Activated T-cell treated with anti-CD3 and anti-CD28 coated beads, Interleukin-2, amount 50 U/mL, for 1 hour (primary cell): ENCODE results near the gene MRGPRD.

Experiments used
- DNase-seq: peaks from one replicate; pipeline ENCODE4 v3.0.0-alpha.2; 2020

Gene MRGPRD, protein sequence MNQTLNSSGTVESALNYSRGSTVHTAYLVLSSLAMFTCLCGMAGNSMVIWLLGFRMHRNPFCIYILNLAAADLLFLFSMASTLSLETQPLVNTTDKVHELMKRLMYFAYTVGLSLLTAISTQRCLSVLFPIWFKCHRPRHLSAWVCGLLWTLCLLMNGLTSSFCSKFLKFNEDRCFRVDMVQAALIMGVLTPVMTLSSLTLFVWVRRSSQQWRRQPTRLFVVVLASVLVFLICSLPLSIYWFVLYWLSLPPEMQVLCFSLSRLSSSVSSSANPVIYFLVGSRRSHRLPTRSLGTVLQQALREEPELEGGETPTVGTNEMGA

DNA sequence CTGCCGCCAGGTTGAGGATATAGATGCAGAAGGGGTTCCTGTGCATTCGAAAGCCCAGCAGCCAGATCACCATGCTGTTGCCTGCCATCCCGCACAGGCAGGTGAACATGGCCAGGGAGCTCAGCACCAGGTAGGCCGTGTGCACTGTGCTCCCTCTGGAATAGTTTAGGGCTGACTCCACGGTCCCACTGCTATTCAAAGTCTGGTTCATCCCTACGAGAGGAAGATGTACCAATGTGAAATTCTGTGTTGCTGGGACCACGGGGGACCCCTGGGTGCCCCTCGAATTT, at the start of gene MRGPRD:
TSS of gene MRGPRD (minus strand) at position 211 of the 290 bp plus-strand sequence. CDS start at position 211, 0 bp downstream.
- DNase-seq = no peak

DNA sequence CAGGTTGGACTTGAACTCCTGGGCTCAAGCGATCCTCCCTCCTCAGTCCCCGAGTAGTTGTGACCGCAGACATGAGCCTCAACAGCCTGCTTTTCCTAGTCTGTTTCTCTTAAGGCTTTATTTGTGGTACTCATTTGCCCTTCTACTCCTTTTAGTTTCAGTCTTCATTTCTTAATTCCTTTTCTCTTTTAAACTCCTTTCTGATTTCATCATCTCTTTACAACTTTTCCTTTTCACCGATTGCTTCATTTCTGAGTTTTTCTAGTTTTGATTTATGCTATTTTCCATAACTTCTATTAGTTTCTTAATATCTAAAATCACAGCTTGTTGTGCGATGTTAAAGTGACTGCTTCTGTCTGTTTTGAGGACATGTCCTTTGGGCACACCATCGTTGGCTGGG, 49.5 kb upstream of the MRGPRD start:
- no peak for DNase-seq

DNA sequence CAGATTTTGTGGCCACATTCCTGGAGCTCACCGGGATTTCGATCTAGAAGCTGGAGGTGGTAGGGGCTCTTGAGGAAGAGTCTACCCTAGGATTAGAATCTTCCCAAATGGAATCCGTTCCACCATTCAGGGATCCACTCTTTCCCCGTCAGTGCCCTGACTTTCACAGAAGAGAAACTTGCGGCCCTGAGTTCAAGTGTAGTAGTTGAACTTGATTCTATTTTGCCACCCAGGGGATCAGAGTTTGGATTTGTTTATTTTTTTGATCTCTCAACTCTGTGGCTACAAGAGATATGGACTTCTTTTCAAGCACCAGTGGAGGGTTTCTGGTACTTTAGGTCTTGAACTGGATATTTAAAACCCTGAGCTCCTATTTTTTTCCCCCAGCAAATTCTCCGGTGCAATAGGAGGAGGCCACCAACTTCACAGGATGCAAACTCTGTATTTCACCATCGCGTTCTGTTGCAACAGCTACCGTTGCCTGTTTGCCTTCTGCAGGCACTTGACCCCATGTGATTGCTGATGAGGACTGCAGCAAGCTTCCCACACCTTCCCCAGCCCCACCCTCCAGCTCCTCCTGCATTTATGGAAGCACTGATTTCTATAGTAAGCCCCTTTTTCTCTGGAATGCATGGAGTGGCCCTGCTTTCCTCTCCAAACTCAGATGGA, 47.1 kb upstream of the MRGPRD start:
- no peak for DNase-seq

DNA sequence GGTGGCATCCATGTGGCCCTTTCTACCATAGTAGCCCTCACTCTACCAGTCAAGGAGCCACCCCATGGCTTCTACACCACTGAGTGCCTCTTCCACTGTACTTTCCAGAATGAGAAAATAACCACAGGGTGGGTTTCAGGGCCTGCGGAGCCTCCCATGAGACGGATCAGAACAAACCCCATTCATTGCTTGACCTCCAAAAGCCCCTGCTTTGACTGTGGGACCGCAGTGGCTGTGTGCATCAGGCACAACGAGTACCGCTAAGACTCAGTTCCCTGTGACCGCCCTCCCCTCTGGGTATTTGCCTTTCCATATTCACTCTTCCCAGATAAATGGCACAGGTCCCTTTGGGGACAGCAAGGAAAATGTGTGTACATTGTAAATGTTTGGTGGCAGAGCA, 43.7 kb upstream of the MRGPRD start:
- no peak for DNase-seq

DNA sequence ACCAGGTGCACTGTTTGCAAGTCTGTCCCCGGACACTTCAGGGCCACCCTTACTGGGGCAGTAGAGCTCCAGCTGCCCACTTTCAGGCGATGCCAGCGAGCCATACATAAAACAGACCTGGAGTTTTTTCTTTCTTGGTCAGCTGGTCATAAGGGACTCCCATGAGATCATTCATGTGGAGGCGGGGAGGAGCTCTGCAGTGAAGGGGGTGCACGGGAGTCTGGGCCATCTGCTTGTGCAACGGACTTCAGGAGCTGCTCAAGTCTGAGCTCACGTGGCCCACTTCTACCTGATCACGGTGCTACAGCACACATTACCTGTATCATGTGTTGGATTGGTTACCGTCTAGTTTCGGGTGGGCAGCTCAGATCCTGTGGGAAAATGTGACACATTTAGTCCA, 41.5 kb upstream of the MRGPRD start:
- DNase-seq = no peak

DNA sequence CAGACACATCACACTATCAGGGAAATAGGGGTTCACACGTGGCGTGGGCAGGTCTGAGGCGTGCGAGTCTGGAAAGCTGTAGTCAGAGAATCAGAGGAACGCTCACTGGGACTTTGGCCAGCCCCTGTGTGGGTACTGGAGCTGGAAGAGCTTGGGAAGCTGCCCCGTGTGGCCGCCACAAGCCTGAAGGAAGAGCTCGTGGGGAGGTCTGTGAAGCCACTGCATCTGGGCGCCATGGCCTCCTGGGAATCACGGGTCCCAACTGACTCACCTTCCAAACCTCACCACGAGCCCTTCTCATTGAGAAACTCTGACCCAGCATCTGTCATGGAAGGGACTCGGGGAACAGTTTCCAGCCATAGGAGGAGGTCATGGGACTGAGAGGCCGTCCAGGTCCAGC, 38.1 kb upstream of the MRGPRD start:
- no peak for DNase-seq

DNA sequence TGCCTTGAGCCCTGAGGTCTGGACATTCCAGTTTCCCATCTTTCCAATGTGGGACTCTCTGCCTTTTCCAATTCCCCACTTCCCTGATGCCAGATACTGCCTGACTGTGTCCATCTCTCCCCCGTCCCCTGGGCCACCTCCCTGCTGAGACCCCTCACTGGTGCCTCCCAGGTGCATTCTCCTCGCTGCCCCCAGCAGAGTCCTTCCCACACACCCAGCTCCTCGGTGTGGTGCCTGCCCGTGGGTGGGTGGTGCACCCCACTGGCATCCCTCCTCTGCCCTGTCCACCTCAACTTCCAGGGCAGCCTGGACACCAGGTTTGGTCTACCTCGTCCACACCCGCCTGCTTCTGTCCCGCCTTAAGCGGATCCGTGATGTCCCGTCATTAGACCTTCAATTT, 37.2 kb upstream of the MRGPRD start:
- no peak for DNase-seq

GRCh38 chr11:69014898-69015549, 34.2 kb upstream of the MRGPRD start:
- no peak for DNase-seq

DNA sequence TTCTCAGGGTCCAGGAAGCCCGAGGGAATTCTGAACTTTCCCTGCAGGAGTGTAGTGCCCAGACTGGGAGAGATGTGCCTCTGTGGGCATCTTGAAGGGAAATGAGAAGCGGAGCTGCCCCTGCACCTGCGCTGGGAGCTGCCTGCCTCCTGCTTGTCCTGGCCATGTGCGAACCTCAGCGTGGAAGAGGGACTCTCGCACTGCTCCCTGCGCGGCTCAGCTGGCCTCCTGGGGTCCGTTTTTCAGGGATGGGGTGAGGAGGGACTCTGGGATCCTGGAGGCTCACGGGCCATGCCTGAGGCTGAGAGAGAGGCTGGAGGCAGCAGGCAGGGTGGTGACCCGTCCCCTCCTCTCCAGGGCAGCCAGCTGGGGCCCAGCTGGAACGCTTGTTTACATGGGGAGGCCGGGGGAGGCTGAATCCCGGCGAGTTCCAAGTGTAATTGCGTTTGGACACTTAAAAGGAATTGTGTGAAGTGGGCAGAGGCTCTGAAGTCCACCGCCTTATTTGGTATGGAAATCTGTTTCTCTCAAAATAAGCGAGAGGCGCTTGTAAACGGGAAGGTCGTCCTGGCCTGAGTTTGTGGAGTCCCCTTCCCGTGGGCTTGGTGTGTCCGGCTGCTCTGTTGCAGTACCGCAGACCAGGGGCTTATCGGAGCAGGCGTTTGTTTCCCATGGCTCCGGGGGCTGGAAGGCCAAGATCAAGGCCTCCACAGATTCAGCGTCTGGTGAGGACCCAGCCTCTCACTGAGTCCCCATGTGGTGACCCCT, 33.5 kb upstream of the MRGPRD start:
- DNase-seq = no peak

DNA sequence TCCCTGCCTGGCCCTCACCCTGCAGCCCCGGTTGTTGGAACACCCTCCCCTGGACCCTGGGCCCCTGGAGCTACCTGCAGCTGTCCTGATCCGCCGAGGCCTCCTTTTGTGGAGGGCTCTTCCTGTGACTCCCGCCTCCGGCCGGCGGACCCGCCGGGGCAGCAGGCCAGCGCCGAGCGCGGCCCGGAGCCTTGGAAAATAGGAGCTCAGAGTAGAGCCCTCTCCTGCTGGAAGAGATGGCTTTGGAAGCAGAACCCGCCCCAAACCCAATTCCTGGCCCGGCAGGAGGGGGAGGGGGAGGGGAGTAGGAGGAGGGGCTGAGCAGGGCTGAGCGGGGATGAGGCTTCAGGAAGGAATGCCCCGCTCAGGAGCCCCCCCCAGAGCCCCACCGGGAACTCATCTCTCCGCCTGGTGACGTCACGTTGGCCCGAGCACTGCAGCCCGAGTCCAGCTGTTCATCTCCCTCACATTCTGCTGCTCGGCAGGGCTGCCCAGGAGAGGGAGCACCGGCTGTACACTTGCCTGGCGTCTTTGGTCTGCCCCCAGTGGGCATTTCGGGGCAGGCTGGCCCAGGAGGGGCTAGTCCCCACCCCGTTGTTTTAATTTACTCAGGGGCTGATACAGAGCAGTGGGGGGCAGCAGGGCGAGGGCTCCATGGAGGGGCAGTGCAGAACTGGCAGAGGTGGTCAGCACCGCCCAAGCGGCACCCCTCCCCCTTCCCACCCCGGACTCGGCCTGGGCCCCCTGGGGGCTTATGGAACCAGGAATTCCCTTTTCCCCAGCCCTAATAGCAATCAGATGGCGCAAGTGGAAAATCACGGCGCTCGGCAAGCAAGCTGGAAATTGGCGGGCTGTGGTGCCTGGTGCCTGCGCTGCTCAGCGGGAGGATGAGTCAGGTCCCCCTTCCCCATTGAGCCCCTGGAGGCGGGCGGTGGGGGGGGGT, 32.5 kb upstream of the MRGPRD start, which contains the start of gene MRGPRF:
TSS of gene MRGPRF (minus strand) at position 238 of the 943 bp plus-strand sequence. CDS start 3,345 bp downstream, outside the sequence.
- DNase-seq = no peak

- no peak for DNase-seq
Measured at GRCh38 chr11:69012092-69013008, 31.6 kb upstream of the MRGPRD start.

DNA sequence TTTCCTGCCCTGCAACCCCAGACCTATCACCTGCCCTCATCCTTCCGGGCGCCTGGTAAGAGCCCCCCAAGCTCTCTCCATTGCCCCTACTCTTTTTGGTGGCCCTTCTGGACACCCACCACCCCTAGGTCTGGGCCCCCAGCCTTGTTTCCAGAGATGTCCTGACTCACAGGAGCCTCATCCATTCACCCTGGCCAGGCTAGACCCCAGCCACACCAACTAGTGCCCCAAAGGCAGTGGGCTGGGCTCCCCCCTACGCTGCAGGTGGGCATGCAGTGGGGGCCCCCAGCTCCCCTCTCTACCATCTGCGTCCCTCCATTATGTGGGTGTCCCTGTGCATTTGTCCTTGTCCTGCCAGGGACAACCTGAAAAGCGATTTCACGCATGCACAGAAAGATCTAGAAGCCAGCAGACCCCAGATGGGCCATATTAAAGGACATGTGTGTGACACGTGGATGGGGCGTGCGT, 30.9 kb upstream of the MRGPRD start:
- DNase-seq = no peak

DNA sequence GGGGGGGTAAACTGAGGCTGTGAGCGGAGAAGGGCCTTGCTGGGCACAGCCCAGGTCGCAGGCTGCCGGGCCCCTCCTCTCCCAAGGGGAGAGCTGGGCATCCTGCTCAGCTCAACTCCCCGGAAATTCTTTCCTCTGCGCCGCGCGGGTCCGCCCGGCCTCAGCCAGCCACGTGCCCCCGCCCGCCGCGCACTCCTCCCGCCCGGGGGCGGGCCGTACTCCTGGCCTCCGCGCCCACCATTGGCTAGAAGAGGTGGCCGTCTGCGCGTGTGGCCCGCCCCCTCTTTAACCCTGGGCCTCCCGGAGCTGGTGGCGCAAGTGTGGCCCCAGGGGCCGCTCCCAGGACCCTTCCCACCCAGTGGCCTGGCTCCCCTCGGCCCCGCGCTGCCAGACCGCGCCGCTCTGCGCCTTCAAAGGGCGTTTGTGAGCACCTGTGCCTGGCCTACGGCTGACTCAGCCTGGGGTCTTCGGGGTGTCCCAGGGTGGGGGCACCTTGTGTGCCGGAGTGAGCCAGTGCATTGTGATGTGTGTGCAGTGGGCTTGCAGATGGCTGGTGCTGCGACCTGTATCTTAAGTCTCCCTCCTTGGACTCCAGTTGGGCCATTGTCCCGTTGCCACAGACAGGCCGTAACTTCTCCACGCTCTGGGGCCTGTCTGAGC, 30.3 kb upstream of the MRGPRD start:
- DNase-seq = no peak

GRCh38 chr11:69010361-69010891, 29.6 kb upstream of the MRGPRD start:
- no peak for DNase-seq

- no peak for DNase-seq
Measured at GRCh38 chr11:69009441-69010211, 28.8 kb upstream of the MRGPRD start.

DNA sequence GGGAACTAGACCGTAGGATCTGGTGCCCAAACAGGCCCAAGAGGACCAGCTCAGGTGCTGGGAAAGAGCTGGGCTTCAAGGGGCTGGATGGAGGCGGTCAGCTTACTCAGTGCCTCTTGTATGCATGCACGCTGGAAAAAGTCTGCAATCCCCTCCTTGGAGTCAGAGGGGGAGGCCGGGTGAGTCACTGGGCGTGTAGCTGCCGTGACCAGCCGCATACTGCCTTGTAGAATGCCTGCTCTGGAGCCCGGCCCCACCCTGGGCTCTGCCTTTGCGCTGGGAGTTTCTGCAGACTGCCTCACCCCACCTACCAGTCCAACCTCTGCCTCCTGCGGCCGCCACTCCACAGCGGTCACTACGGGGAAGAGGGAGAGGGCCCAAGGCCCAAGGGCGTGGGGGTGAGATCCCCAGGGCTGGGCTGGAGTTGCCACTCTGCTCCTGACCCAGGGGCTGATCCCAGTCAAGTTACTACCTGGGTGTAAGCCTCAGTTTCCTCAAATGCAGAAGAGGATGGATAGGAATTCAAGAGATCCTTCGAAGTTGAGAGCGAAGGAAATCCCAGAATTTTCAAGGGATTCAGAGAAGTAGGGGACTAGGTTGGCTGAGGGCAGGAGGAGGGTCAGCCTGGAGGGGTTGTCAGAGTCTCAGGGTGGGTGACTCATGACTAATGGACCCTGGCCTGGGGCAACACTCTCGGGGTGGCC, 28.1 kb upstream of the MRGPRD start:
- DNase-seq = no peak

DNA sequence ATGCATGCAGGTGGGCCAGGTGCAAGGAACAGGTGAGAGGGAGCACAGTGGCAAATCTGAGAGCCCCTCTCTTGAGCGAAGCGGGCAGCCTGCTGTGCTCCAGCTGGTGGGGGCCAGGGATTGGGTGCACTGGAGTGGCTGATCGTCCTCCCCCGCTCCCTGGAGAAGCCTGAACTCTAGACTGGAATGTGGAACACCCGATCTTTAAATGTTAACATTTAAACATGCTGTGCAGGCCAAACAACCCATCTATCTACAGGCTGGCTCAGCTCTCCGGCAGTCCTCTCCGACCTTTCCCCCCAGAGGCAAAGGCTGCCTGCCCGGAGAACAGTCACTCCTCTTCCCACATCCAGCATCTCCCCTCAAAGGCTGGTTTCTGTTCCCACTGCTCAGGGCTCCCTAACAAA, 27.2 kb upstream of the MRGPRD start:
- DNase-seq = no peak

DNA sequence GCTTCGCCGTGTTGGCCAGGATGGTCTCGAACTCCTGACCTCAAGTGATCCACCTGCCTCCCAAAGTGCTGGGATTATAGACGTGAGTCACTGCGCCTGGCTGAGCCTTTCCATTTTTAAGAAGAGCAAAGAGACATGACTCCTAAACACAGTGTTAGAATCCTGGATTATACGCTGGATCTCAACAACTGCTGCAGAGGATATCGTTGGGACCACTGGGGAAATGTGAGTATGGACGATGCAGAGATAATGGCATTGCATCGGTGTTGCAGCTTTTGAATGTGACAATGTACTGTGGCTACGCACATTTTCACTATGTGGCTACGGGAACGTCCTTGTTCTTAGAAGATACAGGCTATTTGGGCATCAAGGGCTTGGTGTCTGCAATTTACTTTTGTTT, 26.0 kb upstream of the MRGPRD start:
- DNase-seq = no peak
